ENCODE results near the gene TIMP3.

Gene TIMP3

GRCh38 chr22:32810555-32811133 lies 9.1 kb downstream of the TIMP3 start:
- no peak for DNase-seq

- DNase-seq, result no peak
These were observed 10.5 kb downstream of the TIMP3 start for GRCh38 chr22:32811788-32812545.

GRCh38 chr22:32814285-32814860 lies 12.9 kb downstream of the TIMP3 start:
- DNase-seq, result no peak

GRCh38 chr22:32815059-32815458 lies 13.6 kb downstream of the TIMP3 start:
- no peak for DNase-seq

- no peak for DNase-seq
These were observed 14.4 kb downstream of the TIMP3 start for GRCh38 chr22:32815943-32816342.

- no peak for DNase-seq
These were observed 15.7 kb downstream of the TIMP3 start for GRCh38 chr22:32817137-32817730.

- DNase-seq, result no peak
These were observed 17.1 kb downstream of the TIMP3 start for GRCh38 chr22:32818446-32819115.

GRCh38 chr22:32819120-32819519 lies 17.6 kb downstream of the TIMP3 start:
- no peak for DNase-seq

- DNase-seq, result no peak
These were observed 18.9 kb downstream of the TIMP3 start for GRCh38 chr22:32820131-32821119.

- DNase-seq, result no peak
These were observed 20.8 kb downstream of the TIMP3 start for GRCh38 chr22:32822179-32822877.

GRCh38 chr22:32823024-32823730 lies 21.7 kb downstream of the TIMP3 start:
- DNase-seq, result no peak

GRCh38 chr22:32824531-32825312 lies 23.2 kb downstream of the TIMP3 start:
- DNase-seq, result no peak

- DNase-seq, result no peak
These were observed 25.0 kb downstream of the TIMP3 start for GRCh38 chr22:32826537-32826936.

- DNase-seq, result no peak
These were observed 25.6 kb downstream of the TIMP3 start for GRCh38 chr22:32827049-32827602.

- no peak for DNase-seq
These were observed 26.6 kb downstream of the TIMP3 start for GRCh38 chr22:32828150-32828549.

GRCh38 chr22:32828561-32828960 lies 27.1 kb downstream of the TIMP3 start:
- no peak for DNase-seq

- no peak for DNase-seq
These were observed 27.9 kb downstream of the TIMP3 start for GRCh38 chr22:32829451-32829851.

- DNase-seq, result no peak
These were observed 29.0 kb downstream of the TIMP3 start for GRCh38 chr22:32830473-32830872.

GRCh38 chr22:32830957-32831356 lies 29.5 kb downstream of the TIMP3 start:
- no peak for DNase-seq

GRCh38 chr22:32831584-32831983 lies 30.1 kb downstream of the TIMP3 start:
- DNase-seq, result no peak
